Activated CD4-positive, alpha-beta T cell treated with anti-CD3 and anti-CD28 coated beads for 24 hours (primary cell): ENCODE results near the gene XAGE3.
"Not testable (repeated sequence)": the region's sequence is repeated elsewhere in the genome, so short reads cannot be mapped to it uniquely, and the experiment has no call there.

Experiments
- DNase-seq, 2 donors: peaks; one replicate each; pipeline ENCODE4 v3.0.0-alpha.2; 2020; ENCODE audit warnings: low read depth in 2 of 2

Gene XAGE3, protein sequence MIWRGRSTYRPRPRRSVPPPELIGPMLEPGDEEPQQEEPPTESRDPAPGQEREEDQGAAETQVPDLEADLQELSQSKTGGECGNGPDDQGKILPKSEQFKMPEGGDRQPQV

DNA sequence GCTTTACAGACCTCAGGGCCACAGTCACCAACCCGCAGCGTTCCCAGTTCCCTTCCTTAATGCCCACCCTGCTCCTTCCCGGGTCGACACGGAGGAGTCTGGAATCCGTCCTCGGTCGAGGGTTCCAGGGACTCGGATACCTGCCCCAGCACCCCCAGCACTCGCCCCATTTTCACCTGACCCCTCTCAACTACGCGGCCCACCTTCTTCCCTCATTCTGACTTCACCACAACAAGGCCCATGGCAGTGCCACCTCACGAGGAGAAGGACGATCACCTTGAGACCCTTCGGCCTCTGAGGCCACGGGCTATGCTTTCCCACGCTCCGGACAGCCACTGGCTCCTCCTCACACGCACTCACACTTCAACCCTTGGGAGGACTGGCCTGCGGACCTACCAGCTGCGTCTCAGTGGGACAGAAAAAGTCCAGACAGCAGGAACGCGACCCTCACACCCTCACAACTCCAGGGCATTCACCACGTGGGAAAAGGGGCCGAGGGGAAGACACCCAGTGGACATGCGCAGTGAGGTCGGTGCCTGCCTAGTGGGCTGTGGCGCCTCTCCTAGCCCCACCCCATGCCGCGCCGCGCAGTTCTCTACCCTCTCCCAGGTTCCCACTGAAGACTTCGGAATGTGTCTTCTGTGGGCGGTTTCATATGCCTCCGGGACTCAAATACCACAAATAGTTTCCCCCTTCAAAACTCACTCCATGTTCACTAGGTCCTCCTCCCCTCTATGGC, at the start of gene XAGE3:
TSS of gene XAGE3 (minus strand) at position 474 of the 739 bp plus-strand sequence. CDS start 950 bp downstream, outside the sequence.
- DNase-seq = no peak

DNA sequence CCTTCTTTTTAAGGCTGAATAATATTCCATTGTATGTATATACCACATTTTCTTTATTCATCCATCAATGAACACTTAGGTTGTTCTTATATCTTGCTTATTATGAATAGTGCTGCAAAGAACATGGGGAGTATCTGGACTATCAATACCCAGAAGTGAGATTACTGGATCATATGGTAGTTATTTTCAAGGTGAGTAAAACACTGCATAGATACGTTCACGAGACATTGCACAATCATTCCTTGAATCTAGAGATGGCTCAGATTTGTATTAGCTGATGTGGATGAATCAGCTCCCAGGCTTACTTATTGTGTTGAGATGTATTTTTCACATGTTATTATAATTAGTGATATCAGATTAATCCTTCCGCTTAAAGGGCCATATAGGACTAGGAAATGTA, 46.8 kb upstream of the XAGE3 start:
- DNase-seq = not testable (repeated sequence)

DNA sequence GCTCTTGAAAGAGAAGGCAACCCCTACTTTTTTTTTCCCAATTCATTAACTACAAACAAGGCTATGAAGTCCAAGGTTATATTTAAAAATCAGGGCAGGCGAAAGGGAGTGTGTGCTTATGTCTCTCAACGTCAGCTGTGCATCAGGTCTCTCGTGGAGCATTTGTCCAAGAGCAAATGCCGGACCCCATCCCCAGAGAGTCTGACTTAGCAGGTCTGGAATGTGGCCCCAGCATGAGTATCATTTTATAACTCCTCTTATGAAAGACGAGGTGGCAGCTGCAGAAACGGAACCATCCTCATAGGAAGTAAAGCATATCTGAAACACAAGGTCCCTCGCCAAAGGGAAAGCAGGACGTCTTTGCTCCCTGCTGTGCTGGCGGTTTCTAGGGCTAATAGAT, 45.8 kb upstream of the XAGE3 start:
- DNase-seq = not testable (repeated sequence)

DNA sequence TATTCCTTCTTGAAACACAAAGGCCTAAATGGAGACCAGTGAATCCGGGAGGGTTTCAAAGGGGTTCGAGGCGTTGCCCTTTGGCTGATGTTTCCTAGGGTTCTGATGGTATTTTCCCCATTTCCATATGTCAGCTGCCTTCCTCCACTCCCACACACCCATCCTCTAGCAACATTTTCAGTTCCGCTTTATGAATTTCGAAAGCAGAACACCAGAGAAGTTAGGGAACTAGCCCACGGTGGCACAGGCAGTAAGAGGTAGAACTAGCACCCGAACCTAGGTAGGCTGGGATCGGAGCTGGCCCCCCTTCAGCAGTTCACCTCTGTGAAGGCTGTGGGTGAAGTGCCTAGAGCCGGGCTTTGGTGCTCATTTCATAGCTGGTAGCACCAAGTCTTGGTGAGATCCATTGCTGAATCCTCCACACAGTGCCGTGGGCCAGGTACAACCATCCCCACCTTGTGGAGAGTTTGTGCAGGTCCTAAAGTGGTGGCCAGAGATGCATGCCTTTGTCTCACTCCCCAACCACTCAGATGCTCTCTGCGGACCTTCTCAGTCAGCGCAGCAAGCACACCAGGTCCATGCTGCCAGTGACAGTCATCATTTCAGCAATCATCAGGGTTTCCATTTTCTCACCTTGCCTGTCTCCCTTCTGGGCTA, 41.6 kb upstream of the XAGE3 start:
- not testable (repeated sequence) for DNase-seq

DNA sequence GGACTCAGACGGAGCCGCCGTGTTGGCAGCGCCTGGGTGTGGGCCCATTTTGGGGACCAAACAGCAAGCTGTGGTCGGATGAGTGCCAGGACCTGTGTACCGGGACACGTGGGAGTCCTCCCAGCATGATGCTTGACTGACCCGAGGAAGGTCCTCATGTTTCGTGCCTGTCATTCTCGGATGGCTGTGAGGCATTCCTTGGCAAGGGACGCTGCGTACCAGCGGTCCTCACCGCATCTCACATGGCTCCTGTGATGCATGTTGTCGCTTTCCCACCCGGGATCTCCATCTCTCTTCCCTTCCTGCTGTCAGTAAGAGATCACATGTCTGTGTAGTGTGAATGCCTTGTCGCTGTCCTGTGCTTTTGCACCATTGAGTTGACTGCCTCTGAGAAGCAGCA, 40.0 kb upstream of the XAGE3 start:
- not testable (repeated sequence) for DNase-seq

DNA sequence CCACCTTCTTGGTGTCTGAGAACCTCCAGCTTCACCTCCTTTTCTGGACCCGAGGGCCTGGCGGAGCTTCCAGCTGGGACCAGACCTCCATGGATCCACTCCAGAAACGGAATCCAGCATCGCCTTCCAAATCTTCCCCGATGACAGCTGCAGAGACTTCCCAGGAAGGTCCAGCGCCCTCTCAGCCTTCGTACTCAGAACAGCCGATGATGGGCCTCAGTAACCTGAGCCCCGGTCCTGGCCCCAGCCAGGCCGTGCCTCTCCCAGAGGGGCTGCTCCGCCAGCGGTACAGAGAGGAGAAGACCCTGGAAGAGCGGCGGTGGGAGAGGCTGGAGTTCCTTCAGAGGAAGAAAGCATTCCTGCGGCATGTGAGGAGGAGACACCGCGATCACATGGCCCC, 39.3 kb upstream of the XAGE3 start:
- not testable (repeated sequence) for DNase-seq

DNA sequence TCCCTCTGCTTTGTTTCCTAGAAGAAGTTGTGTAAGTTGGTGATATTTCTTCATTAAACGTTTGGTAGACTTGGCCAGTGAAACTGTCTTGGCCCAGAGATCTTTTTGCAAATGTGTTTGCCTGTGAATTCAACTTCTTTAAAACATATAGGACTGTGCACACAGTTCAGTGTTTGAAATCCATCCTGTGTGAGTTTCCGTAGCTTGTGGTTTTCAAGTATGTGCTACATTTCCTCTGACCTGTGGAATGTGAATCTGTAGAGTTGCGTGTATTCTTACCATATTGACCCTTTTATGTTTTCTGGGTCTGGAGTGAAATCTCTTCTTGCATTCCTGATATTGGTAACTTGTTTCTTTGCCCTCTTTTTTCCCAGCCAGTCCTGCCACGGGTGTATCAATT, 38.2 kb upstream of the XAGE3 start:
- not testable (repeated sequence) for DNase-seq

DNA sequence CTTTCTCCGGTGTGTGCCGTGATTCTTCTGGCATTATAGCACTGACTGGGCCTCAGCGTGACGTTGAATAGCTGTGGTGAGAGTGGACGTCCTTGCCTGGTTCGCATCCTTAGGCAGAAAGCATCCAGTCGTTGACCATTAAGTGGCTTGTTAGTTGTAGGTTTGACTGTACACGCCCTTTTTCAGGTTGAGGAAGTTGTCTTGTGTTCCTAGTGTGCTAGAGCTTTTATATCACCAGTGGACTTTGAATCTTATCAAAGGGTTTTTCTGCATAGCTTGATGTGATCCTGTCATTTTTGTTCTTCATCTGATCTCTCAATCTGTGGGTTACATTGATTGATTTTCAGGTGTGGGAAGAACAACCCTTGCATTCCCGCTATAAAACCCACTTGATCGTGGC, 37.6 kb upstream of the XAGE3 start:
- not testable (repeated sequence) for DNase-seq

DNA sequence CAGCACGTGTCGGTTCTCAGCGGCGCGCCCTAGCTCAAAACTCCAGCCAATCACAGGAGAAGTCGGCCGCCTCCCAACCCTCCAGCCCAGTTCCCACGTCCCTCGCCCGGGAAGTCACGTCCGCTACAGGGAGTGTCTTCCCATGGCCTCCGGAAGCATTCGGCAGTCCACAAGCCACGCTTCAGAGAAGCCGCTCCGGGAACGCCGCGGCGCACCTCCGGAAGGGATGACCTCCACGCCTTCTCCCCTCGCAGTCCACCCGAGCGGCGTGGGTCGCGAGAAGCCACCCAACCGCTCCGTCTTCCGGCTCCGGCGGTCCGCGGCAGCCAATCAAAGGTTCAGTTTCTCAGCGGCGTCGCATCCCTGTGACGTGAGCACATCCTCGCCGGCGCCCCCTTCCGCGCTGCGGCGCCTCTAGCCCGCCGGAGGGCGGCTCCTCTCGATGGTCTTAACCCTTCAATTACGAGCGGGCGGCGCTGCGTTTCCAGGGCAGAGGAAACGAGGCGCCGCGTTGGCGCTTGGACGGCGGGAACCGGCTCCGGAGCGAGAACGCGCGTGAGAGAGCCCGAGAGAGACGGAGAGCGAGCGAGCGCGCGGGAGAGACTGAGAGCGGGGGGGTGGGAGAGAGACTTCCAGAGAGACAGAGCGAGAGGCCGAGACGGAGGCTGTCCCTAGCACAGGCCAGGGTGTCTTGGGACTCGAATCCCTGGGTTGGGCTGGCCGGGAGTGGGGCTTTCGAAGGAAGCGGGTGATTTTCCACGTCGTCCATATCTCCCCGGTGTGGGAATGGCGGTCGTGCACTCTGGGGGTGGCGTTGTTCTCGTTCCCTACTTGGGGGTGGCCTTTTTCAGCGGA, 29.2 kb upstream of the XAGE3 start, which contains the start of gene FAM156B:
TSS of gene FAM156B (plus strand) at position 476 of the 855 bp plus-strand sequence. CDS start 9,896 bp downstream, outside the sequence.
- not testable (repeated sequence) for DNase-seq

DNA sequence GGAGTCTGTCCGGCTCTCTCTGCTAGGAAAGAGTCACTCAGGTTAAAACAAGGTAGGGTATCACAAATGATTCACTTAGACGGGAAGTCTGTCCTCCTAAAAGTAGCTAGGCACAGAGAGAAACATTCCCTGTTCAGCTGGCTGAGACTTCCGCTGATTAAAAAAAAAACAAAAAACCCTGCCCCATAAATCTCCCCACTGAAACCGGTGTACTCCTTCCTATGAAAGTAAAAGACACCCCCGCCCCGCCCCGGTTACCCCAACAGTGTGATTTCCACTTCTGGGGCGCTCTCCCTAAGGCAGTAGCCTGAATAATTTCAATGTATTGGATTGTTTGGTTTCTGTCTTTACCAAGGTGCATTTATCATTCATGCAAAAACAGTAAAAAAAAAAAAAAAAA, 28.6 kb upstream of the XAGE3 start:
- not testable (repeated sequence) for DNase-seq

DNA sequence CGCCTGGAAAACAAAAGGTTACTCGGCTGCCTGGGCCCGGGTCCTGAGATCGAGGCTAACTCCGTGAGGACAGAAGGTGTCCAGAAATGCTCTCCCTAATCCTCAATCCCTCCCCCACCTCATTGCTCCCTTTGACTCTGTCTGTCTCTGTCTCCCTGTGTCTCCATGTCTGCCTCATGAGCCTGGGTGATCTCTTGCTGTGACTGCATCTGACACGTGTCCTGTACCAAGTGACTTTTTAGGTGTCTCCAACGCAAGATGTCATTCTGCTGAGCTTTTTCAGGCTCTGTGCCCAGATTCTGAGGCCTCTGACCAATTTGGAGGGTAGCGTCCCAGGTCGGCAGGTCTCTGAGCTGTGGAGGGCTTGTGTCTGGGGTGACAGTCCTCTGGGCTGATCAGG, 20.2 kb upstream of the XAGE3 start:
- not testable (repeated sequence) for DNase-seq

DNA sequence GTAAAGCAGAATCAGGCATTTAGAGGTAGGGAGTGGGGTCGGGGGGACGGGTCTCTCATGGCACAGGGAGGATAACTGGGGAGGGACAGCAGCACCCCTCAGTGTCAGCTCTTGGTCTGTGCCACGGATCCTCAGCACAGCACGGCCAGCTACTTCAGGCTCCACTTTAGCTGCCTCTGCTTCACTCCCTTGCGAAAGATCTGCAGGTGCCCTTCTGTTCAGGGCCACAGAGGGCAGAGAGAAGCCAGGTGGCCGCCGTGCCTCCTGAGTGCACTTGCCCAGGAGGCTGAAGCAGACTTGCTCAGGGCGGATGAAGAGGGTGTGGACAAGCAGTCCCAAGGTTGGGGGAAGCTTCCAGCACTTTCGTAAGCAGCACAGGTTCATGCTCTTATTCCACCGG, 19.6 kb upstream of the XAGE3 start:
- not testable (repeated sequence) for DNase-seq

DNA sequence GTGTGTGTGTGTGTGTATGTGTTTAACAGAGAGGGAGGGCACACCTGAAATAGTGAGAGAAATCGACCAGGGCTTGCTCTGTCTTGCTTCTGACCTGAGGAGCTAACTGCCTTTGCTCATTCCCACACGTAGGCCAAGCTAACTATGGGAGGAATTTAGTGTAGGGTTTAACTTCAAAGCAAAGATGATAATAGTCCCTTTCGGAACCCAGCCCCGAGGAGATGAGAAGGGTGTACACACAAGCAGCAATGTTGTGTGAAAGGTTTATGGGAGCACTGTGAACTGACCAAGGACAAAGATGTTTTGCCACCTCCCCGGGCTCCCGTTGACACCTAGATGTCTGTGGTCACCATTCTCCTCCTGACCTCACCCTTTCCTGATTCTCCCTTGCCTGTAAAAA, 8.5 kb upstream of the XAGE3 start:
- DNase-seq = not testable (repeated sequence)

DNA sequence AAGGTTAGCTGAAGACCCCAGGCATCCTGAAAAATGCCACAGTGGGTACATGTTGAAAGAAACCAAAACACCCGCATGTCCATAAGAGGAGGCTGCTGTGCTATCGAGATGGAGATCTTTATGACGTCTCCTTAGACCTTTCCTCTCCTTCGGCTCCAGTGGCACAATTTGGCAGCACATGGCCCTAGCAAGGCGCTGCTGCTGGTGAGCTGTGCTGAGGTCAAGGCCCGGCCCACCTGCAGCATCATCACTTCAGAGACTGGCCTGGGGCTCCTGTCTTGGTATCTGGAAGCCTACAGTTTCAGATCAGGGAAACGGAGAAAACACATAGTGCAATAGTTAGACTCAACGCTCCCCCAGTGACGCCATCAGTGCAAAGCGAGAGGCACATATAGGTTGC, 7.6 kb upstream of the XAGE3 start:
- DNase-seq = not testable (repeated sequence)

DNA sequence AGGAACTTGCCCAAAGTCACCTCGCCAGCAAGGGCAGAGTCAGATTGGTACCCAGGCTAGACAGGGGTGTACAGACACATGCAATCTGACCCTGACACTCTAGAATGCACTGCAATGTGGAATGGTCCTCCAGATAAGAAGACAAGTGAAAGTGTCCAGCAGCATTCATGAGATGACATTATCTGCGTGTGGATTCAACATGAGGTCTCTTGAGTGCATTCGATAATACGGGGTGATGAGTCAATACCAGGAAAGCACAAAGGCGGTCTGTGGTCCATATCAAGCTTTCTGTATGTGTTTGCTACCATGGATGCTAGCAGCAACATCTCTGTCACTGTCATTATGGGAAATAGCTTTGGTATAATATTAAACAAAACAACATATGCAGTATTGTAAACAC, 6.8 kb upstream of the XAGE3 start:
- no peak for DNase-seq

DNA sequence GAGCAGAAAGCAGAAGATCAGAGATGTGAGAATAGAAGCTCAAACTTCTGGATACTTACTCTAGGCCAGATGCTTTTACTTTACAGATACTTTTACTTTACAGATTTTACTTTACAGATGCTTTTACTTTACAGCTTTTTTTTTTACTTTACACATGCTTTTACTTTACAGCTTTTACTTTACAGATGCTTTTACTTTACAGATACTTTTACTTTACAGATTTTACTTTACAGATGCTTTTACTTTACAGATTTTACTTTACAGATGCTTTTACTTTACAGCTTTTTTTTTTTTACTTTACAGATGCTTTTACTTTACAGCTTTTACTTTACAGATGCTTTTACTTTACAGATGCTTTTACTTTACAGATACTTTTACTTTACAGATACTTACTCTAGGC, 5.9 kb upstream of the XAGE3 start:
- not testable (repeated sequence) for DNase-seq

DNA sequence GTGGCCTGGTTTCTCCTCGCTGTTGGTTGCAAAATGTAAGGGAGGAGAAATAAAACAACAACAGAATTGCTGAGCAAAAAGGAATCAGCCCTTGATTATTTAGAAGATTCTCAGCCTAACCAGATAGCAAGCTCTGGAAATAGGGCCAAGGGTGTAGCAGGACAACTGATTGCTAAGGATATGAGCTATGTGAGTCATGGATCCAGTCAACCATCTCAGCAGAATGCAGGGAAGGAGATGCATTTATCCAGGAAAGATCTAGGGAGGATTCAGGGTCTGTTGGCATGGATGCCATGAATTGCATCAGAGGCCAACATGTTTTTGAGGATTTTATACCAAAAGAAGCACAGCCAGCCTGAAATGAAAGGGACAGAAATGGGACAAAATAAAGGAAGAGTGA, 2.2 kb upstream of the XAGE3 start:
- DNase-seq = no peak

DNA sequence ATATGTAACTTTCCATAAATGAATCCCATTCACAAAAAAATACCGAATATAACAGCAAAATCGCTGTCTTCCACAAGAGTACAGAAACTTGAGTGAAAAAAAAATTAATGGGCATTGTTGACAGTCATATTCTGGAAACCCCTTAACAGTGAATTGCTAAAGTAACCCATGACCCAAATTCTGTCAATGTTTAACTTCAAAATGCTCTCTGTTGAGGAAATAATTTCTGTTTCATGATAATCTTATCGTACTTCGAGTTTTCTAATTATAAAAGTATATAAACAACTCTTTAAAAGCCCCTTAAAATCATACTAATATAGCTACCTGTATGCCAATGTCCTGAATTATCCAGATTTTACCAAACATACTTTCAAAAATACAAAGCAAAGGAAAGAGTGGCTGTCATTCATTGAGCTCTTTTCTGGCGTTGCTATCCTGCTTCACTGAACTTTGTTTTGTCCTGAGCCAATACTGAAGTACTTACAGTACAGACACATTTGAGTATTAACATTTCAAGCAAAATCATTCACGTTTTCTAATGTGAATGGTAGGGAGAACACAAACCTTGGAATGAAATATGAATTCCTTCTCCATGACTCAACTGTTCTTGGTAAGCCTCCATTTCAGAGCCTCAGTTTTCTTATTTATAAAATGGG, 2.4 kb downstream of the XAGE3 start:
- no peak for DNase-seq

DNA sequence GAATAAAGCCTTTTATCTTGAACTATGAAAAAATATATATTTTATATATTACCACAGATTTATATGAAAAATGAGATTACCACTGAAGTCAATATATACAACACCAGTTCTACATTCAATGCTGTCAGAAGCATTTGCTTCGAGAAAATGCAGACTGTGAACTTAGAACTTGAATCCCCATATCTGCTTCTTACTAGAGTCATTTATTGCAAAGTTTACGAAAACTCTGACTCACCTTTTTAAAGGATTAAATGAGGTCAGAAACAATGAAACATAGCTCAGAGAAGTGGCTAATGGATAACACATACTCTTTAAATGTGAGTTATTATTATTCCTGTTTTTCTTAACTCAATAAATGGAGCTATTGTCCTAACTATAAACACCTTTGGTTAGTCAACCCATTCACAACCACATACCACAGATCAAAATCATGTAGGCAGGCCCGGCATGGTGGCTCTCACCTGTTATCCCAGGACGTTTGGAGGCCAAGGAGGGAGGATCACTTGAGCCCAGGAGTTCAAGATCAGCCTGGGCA, 10.8 kb downstream of the XAGE3 start:
- not testable (repeated sequence) for DNase-seq

DNA sequence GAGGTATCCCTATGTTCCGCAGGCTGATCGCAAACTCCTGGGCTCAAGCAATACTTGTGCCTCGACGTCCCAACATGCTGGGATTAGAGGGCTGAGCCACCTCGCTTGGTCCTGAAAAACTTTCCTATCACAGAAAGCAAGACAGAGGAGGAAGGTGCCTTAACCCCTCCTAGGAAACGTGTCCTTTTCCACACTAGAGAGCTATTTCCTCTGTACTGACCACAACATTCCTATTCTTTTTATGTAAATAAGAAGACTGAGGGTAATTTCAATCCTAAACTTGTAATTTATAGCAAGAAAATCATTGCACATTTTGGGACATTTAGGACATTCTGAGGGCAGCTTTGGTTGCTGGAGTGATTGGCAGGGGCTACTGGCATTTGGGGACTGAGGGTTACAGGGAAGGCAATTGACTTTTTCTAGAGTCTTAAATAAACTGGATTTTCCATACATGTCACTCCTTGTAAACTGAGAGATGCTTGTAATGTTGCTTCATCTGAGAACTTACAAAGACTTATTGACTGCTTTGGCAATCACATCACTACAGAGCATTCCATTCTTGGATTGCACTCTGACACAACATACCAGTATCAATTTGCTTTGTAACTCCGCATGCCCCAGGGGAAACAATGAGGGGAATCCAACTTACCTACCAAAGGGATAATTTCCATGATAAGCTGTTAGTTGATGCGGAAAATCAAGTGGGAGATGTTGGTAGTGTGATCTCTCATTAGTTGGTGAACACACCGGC, 15.6 kb downstream of the XAGE3 start:
- no peak for DNase-seq
